Measurements from ENCODE around the gene IFRD1.
"Not testable (repeated sequence)": the region's sequence is repeated elsewhere in the genome, so short reads cannot be mapped to it uniquely, and the experiment has no call there.

IFRD1 gene

DNA sequence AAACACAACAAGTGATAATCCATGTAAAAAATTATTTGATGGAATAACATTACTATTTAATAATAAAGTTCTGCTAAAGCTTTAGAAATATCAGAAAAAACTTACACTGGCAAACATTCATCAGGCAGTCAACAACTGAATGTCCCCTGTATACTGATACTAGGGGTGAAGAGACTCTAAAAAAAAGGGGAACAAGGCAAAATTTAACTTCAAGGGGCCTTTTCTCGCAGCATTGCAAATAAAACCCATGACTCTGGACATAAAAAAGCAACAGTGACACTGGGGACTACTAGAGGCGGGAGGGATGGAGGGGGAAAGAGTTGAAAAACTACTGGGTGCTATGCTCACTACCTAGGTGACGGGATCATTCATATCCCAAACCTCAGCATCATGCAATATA, 5.8 kb upstream of the IFRD1 start:
- Histone ChIP-seq H3K36me3 (ENCODE audit: insufficient read depth, low read length) (no peaks in the 10 kb centered on the region), H3K4me3 (ENCODE audit: low read depth, low read length) (no peak overlapping the region), H3K4me1 (ENCODE audit: control insufficient read depth, insufficient read depth, low read length, unreplicated experiment) (peaks cover 7% of the 10 kb centered on the region), H2AFZ (ENCODE audit: low read length, unreplicated experiment) (no peak overlapping the region), H3K27ac (ENCODE audit: low read depth, low read length) (no peak overlapping the region), H3K27me3 (ENCODE audit: insufficient read depth, low read length) (no peaks in the 10 kb centered on the region), H3K79me2 (ENCODE audit: control insufficient read depth, insufficient read depth, low read length, unreplicated experiment) (no peaks in the 10 kb centered on the region)

GRCh38 chr7:112446431-112446830, 3.8 kb upstream of the IFRD1 start:
- Histone ChIP-seq H3K27ac (ENCODE audit: low read depth, low read length) (no peak overlapping the region), H2AFZ (ENCODE audit: low read length, unreplicated experiment) (no peak overlapping the region), H3K4me3 (ENCODE audit: low read depth, low read length) (no peak overlapping the region), H3K36me3 (ENCODE audit: insufficient read depth, low read length) (no peaks in the 10 kb centered on the region), H3K79me2 (ENCODE audit: control insufficient read depth, insufficient read depth, low read length, unreplicated experiment) (peaks cover 10% of the 10 kb centered on the region), H3K27me3 (ENCODE audit: insufficient read depth, low read length) (no peaks in the 10 kb centered on the region), H3K4me1 (ENCODE audit: control insufficient read depth, insufficient read depth, low read length, unreplicated experiment) (peaks cover 9% of the 10 kb centered on the region)

- Histone ChIP-seq H3K36me3 (ENCODE audit: insufficient read depth, low read length) (no peaks in the 10 kb centered on the region), H3K27me3 (ENCODE audit: insufficient read depth, low read length) (no peaks in the 10 kb centered on the region), H3K4me3 (ENCODE audit: low read depth, low read length) (no peak overlapping the region)
Observed at GRCh38 chr7:112447406-112447805, 2.9 kb upstream of the IFRD1 start.

GRCh38 chr7:112448381-112448780, 1.9 kb upstream of the IFRD1 start:
- Histone ChIP-seq H3K79me2 (ENCODE audit: control insufficient read depth, insufficient read depth, low read length, unreplicated experiment) (peaks cover 30% of the 10 kb centered on the region), H2AFZ (ENCODE audit: low read length, unreplicated experiment) (no peak overlapping the region), H3K36me3 (ENCODE audit: insufficient read depth, low read length) (no peaks in the 10 kb centered on the region), H3K4me3 (ENCODE audit: low read depth, low read length) (no peak overlapping the region), H3K27me3 (ENCODE audit: insufficient read depth, low read length) (no peaks in the 10 kb centered on the region), H3K27ac (ENCODE audit: low read depth, low read length) (no peak overlapping the region), H3K4me1 (ENCODE audit: control insufficient read depth, insufficient read depth, low read length, unreplicated experiment) (peaks cover 13% of the 10 kb centered on the region)

More at GRCh38 chr7:112447406-112447805, 2.9 kb upstream of the IFRD1 start:
- no peak overlapping the region for H2AFZ ChIP-seq (ENCODE audit: low read length, unreplicated experiment)
- no peak overlapping the region for H3K27ac ChIP-seq (ENCODE audit: low read depth, low read length)
- H3K79me2 ChIP-seq (ENCODE audit: control insufficient read depth, insufficient read depth, low read length, unreplicated experiment), result peaks cover 20% of the 10 kb centered on the region
- peaks cover 9% of the 10 kb centered on the region for H3K4me1 ChIP-seq (ENCODE audit: control insufficient read depth, insufficient read depth, low read length, unreplicated experiment)

DNA sequence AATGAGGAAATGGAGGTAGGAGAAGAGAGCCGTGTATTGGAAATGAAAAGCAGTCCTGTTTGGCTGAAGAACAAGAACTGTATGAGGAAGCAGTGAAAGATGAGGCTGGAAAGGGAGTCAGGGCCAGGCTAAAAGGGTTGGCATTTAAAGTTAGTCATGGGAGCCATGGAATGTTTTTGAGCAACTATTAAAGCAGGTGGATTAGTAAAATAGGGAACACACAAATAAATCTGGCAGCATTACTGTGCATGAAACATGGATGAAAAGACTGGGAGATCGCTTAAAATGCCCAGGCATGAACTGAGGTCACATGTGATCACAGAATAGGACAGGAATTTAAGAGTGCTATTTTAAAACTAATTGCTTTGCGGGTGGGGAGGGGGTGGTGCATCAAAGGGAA, 1.4 kb upstream of the IFRD1 start:
- H3K36me3 ChIP-seq (ENCODE audit: insufficient read depth, low read length), result no peaks in the 10 kb centered on the region
- H3K4me1 ChIP-seq (ENCODE audit: control insufficient read depth, insufficient read depth, low read length, unreplicated experiment), result peaks cover 16% of the 10 kb centered on the region
- no peaks in the 10 kb centered on the region for H3K27me3 ChIP-seq (ENCODE audit: insufficient read depth, low read length)
- peaks cover 35% of the 10 kb centered on the region for H3K79me2 ChIP-seq (ENCODE audit: control insufficient read depth, insufficient read depth, low read length, unreplicated experiment)
- H3K27ac ChIP-seq (ENCODE audit: low read depth, low read length), result no peak overlapping the region
- H3K4me3 ChIP-seq (ENCODE audit: low read depth, low read length), result no peak overlapping the region
- H2AFZ ChIP-seq (ENCODE audit: low read length, unreplicated experiment), result no peak overlapping the region

DNA sequence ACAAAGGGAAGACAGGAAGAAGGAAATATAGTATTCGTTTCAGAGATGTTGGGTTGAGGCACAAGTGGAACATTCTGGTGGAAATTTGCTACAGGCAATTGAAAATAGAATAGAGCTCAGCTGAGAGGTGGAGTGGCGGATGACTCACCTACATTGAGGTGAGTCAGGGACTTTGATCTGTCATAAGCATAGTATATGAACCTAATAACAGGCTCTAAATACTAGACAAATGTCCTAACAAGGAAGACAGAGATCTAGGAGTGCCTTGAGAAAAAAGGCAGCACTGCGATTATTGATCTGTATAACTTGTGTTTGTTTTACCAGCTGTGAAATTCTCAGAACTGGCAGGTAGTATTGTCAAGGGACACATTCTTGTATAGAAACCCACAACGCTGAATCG, 907 bp upstream of the IFRD1 start:
- Histone ChIP-seq H3K4me1 (ENCODE audit: control insufficient read depth, insufficient read depth, low read length, unreplicated experiment) (peaks cover 20% of the 10 kb centered on the region), H3K4me3 (ENCODE audit: low read depth, low read length) (peak overlapping the region; percentile 90), H2AFZ (ENCODE audit: low read length, unreplicated experiment) (peak overlapping the region; percentile 12), H3K27me3 (ENCODE audit: insufficient read depth, low read length) (no peaks in the 10 kb centered on the region), H3K36me3 (ENCODE audit: insufficient read depth, low read length) (no peaks in the 10 kb centered on the region), H3K79me2 (ENCODE audit: control insufficient read depth, insufficient read depth, low read length, unreplicated experiment) (peaks cover 39% of the 10 kb centered on the region), H3K27ac (ENCODE audit: low read depth, low read length) (no peak overlapping the region)

DNA sequence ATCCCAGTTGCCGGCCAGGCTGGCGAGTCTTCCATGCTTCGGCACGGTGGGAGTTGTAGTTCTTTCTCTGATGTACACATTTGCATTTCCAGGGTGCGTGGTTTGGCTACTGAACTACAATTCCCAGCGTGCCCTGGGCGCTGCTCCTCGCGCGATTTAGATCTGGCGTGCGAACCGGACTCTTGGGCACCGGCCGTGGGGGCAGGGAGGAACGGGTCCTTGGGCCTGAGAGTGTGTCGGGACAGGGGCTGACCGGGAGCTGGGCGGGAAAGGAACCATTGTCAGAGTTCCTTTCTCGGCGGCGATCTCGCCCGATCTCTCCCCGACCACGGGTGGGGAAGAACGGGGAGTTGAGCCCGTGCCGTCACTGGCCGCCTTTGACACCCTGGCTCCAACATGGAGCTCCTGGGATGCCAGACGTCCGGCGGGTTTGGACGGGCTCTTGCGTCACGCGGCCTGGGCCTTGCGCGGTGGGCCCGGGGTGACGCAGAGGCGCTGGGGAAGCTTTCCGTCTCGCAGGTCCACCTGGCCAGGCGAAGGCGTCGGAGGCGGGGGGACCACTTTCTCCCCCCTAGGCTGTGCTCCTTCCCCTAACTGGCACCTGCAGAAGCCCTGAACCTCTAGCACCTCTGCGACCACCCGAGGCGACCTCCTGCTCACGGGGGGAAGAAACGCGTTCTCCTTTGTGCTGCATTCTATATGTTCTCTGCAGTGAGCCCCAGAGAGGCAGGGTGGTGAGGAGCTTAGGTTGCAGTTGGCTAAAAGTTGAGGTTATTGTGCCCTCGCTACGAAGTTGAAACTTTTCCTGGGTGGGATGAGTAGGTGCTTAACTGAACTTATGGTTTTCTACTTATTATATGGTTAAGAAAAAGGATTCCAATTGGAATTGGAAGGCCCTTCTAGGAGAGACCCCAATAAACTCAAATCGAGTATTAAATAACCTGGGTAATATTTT, 824 bp downstream of the IFRD1 start:
- Histone ChIP-seq H2AFZ (ENCODE audit: low read length, unreplicated experiment) (no peak overlapping the region), H3K4me1 (ENCODE audit: control insufficient read depth, insufficient read depth, low read length, unreplicated experiment) (peaks cover 22% of the 10 kb centered on the region), H3K4me3 (ENCODE audit: low read depth, low read length) (peak overlapping the region; percentile 90), H3K27ac (ENCODE audit: low read depth, low read length) (peak overlapping the region; percentile 88), H3K79me2 (ENCODE audit: control insufficient read depth, insufficient read depth, low read length, unreplicated experiment) (peaks cover 57% of the 10 kb centered on the region), H3K27me3 (ENCODE audit: insufficient read depth, low read length) (no peaks in the 10 kb centered on the region), H3K36me3 (ENCODE audit: insufficient read depth, low read length) (peaks cover 7% of the 10 kb centered on the region)

DNA sequence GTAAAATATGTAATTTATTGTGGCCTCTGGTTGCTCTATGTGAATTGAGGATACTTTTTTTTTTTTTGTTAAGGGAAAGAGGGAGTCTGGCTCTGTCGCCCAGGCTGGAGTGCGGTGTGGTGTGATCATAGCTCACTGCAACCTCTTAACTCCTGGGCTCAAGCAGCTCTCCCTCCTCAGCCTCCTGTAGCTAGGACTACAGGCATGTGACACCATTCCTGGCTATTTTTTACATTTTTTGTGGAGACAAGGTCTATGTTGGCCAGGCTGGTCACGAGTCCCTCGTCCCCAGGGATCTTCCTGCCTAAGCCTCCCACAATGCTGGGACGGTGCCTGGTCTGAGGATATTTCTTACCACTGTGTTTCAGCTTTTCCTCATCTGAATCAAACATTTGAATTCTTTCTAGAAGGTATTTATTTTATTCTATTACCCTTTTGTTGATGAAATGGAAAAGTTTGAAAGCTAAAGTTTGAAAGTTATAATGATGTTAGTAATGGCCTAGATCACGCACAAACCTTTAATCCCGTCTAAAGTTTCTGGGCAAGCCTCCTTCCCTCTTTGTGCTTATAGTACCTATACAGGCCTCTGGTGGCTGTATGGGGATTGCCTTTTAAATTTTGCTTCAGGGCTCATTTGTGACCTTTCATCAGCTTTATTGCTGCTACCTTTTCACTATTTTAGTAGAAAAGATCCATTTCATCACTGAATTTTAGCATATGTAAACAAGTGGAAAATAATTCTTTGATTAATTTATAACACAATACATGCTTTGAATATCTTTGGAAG, 2.0 kb downstream of the IFRD1 start:
- peaks cover 17% of the 10 kb centered on the region for H3K36me3 ChIP-seq (ENCODE audit: insufficient read depth, low read length)
- peak overlapping the region; percentile 88 for H3K27ac ChIP-seq (ENCODE audit: low read depth, low read length)
- peak overlapping the region; percentile 90 for H3K4me3 ChIP-seq (ENCODE audit: low read depth, low read length)
- no peak overlapping the region for H2AFZ ChIP-seq (ENCODE audit: low read length, unreplicated experiment)
- peaks cover 22% of the 10 kb centered on the region for H3K4me1 ChIP-seq (ENCODE audit: control insufficient read depth, insufficient read depth, low read length, unreplicated experiment)
- no peaks in the 10 kb centered on the region for H3K27me3 ChIP-seq (ENCODE audit: insufficient read depth, low read length)
- H3K79me2 ChIP-seq (ENCODE audit: control insufficient read depth, insufficient read depth, low read length, unreplicated experiment), result peaks cover 67% of the 10 kb centered on the region

DNA sequence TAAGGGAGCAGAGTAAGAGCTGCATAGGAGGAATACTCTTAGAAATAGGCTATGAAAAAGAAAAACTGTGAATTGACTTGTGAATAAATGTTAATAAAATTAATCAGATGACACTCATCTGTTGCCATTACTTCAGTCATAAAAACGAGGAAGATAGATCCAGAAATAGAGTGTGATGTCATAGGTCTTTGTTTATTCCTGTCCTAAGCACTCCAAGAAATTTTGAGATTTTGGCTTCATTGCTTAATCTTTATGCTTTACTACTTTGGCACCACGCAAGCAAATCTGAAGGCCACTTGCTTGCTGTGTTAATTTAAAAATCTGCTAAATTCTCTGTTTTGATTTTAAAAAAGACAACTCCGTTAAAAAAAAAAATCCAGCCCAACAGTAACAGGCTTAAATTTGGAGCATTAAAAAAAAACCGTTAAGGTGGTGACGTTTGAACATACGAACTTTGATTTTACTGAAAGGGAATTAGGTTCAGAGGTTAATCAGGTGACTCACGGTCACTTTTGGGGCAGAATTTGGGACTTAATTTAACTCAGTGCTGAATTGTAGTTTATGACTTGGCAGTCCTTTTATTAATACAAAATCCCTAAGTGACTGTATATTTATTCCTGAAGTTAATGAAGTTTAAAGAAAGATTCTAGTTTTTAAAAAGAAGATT, 3.4 kb downstream of the IFRD1 start:
- Histone ChIP-seq H3K27me3 (ENCODE audit: insufficient read depth, low read length) (no peaks in the 10 kb centered on the region), H3K4me1 (ENCODE audit: control insufficient read depth, insufficient read depth, low read length, unreplicated experiment) (peaks cover 22% of the 10 kb centered on the region), H3K36me3 (ENCODE audit: insufficient read depth, low read length) (peaks cover 28% of the 10 kb centered on the region), H2AFZ (ENCODE audit: low read length, unreplicated experiment) (no peak overlapping the region), H3K79me2 (ENCODE audit: control insufficient read depth, insufficient read depth, low read length, unreplicated experiment) (peaks cover 69% of the 10 kb centered on the region), H3K27ac (ENCODE audit: low read depth, low read length) (peak overlapping the region; percentile 88), H3K4me3 (ENCODE audit: low read depth, low read length) (peak overlapping the region; percentile 90)

- Histone ChIP-seq H3K79me2 (ENCODE audit: control insufficient read depth, insufficient read depth, low read length, unreplicated experiment) (peaks cover 69% of the 10 kb centered on the region), H3K27ac (ENCODE audit: low read depth, low read length) (peak overlapping the region; percentile 88; the same call in 1 of the 2 replicates), H3K4me3 (ENCODE audit: low read depth, low read length) (peak overlapping the region; percentile 90; the same call in 1 of the 2 replicates), H3K4me1 (ENCODE audit: control insufficient read depth, insufficient read depth, low read length, unreplicated experiment) (peaks cover 18% of the 10 kb centered on the region), H3K36me3 (ENCODE audit: insufficient read depth, low read length) (peaks cover 32% of the 10 kb centered on the region)
- not testable (repeated sequence) for H3K27me3 ChIP-seq (ENCODE audit: insufficient read depth, low read length); H2AFZ ChIP-seq (ENCODE audit: low read length, unreplicated experiment)
Observed at GRCh38 chr7:112454191-112454590, 3.9 kb downstream of the IFRD1 start.
